ENCODE data around the gene NDUFA13.
A peak's percentile ranks its signal among the peaks of the same experiment; 100 is the strongest.
"Not testable (repeated sequence)": the region's sequence is repeated elsewhere in the genome, so short reads cannot be mapped to it uniquely, and the experiment has no call there.

Gene NDUFA13

DNA sequence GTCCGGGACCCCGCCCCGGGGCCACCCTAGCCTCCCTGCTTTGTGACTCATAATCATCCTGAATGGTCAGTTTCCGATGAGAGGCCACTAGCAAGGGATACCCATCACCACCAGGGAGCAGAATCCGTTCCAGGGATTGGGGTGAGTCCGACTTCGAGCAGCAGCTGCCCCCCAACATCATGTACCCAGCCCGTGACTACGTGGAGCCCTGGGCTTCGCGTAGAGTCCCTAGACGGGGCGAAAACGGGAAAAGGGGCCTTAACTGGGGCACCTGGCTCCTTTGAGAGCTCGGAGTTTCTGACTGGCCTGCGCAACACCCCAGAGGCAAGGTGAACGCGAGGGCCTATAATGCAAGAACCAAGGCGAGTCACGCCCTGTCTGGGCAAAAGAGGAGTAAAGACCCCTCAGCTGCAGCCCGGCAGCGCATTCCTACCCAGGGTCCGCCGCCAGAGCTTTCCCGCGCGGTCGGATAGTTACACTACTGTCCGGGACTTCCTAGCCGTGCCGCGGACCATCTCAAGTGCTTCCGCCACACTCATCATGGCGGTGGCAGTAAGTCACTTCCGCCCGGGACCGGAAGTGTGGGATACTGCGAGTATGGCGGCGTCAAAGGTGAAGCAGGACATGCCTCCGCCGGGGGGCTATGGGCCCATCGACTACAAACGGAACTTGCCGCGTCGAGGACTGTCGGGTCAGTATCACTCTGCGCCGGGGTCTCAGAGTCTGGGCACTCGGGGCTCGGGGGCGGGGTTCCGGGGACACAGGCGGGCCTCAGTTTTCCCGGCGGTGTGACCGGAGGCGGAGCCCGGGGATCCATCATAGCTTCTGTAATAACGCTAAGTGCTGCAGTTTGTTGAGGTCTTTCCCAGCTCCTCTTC lies at the start of gene NDUFA13:
NDUFA13 (plus strand) TSS at position 584 of the 878 bp plus-strand sequence; CDS start at position 598, 14 bp downstream.
- peaks cover 4 to 13% of the 10 kb centered on the region in 2 donors for H3K36me3 ChIP-seq (ENCODE audit: control insufficient read depth in 1 of 2, insufficient read depth in 2 of 2, low read length in 2 of 2)
- H3K27me3 ChIP-seq (ENCODE audit: low read depth, low read length): no peaks in the 10 kb centered on the region
- H3K27ac ChIP-seq (ENCODE audit: low read length): peak within 1 kb of the TSS; percentile 75
- H3K4me3 ChIP-seq (ENCODE audit: low read depth in 1 of 2, low read length in 2 of 2): peak within 1 kb of the TSS; percentile 82 to 91
- H3K4me1 ChIP-seq (ENCODE audit: control insufficient read depth in 1 of 2, insufficient read depth in 2 of 2, low read length in 2 of 2): peaks cover 0 to 37% of the 10 kb centered on the region in 2 donors
- H3K9me3 ChIP-seq (ENCODE audit: control insufficient read depth in 1 of 2, low read length in 2 of 2): no peaks in the 10 kb centered on the region

DNA sequence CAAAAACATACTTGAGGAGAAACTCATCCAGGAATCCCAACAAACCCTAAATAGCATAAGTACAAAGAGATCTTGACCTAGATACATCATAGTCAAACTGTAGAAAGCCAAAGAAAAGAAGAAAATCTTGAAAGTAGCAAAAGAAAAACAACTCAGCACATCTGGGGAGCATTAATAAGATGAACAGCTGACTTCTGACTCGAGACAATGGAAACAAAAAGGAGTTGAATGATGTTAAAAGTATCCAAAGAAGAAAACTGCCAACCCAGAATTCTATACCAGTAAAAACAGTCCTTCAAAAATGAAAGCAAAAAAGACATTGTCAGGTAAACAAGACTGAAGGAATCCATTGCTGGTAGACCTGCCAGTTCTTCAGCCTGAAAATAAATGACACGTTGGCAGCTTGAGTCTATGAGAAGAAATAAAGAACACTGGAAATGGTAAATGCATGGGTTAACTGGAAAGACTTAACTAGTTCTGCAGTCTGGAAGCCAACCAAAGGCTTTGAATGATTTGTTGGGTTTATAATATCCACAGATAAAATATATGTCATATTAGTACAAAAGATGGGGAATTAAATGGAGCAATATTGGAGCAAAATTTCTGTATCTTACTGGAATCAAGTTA lies 47.5 kb upstream of the NDUFA13 start:
- H3K27me3 ChIP-seq (ENCODE audit: low read depth, low read length): no peaks in the 10 kb centered on the region
- peaks cover 8 to 10% of the 10 kb centered on the region in 2 donors for H3K4me1 ChIP-seq (ENCODE audit: control insufficient read depth in 1 of 2, insufficient read depth in 2 of 2, low read length in 2 of 2)
- peaks cover 28 to 36% of the 10 kb centered on the region in 2 donors for H3K36me3 ChIP-seq (ENCODE audit: control insufficient read depth in 1 of 2, insufficient read depth in 2 of 2, low read length in 2 of 2)
- peaks cover 10 to 11% of the 10 kb centered on the region in 2 donors for H3K9me3 ChIP-seq (ENCODE audit: control insufficient read depth in 1 of 2, low read length in 2 of 2)
- H3K27ac ChIP-seq (ENCODE audit: low read length): no peak overlapping the region
- H3K4me3 ChIP-seq (ENCODE audit: low read depth in 1 of 2, low read length in 2 of 2): peak overlapping the region in 1 of 2 donors; percentile 22

DNA sequence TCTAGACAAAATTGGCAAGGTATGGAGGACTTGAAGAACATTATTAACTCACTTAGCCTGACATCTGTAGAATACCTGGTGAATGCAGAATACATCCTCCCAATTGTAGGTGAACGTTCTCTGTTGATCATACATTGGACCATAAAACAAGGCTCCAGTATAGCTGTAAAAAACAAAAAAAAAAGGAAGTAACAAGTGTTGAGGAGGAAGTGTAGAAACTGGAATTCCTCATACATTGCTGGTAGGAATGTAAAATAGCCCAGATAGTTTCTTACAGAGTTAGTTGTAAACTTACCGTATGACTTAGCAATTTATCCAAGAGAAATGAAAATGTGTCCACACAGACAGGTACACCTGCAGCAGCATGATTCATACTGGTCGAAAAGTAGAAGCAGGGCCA lies 45.4 kb upstream of the NDUFA13 start:
- Histone ChIP-seq H3K9me3 (ENCODE audit: control insufficient read depth in 1 of 2, low read length in 2 of 2) (peaks cover 10 to 11% of the 10 kb centered on the region in 2 donors), H3K36me3 (ENCODE audit: control insufficient read depth in 1 of 2, insufficient read depth in 2 of 2, low read length in 2 of 2) (peaks cover 24 to 38% of the 10 kb centered on the region in 2 donors), H3K27ac (ENCODE audit: low read length) (no peak overlapping the region), H3K4me1 (ENCODE audit: control insufficient read depth in 1 of 2, insufficient read depth in 2 of 2, low read length in 2 of 2) (no peaks in the 10 kb centered on the region), H3K4me3 (ENCODE audit: low read depth in 1 of 2, low read length in 2 of 2) (no peak overlapping the region), H3K27me3 (ENCODE audit: low read depth, low read length) (no peaks in the 10 kb centered on the region)

GRCh38 chr19:19471682-19472081 lies 44.3 kb upstream of the NDUFA13 start:
- peaks cover 10 to 11% of the 10 kb centered on the region in 2 donors for H3K9me3 ChIP-seq (ENCODE audit: control insufficient read depth in 1 of 2, low read length in 2 of 2)
- H3K4me1 ChIP-seq (ENCODE audit: control insufficient read depth in 1 of 2, insufficient read depth in 2 of 2, low read length in 2 of 2): no peaks in the 10 kb centered on the region
- no peak overlapping the region for H3K27ac ChIP-seq (ENCODE audit: low read length)
- H3K4me3 ChIP-seq (ENCODE audit: low read depth in 1 of 2, low read length in 2 of 2): no peak overlapping the region
- H3K36me3 ChIP-seq (ENCODE audit: control insufficient read depth in 1 of 2, insufficient read depth in 2 of 2, low read length in 2 of 2): peaks cover 13 to 27% of the 10 kb centered on the region in 2 donors
- no peaks in the 10 kb centered on the region for H3K27me3 ChIP-seq (ENCODE audit: low read depth, low read length)

- not testable (repeated sequence) for H3K4me3 ChIP-seq (ENCODE audit: low read depth in 1 of 2, low read length in 2 of 2); H3K27ac ChIP-seq (ENCODE audit: low read length); H3K27me3 ChIP-seq (ENCODE audit: low read depth, low read length); H3K4me1 ChIP-seq (ENCODE audit: control insufficient read depth in 1 of 2, insufficient read depth in 2 of 2, low read length in 2 of 2)
- Histone ChIP-seq H3K36me3 (ENCODE audit: control insufficient read depth in 1 of 2, insufficient read depth in 2 of 2, low read length in 2 of 2) (peaks cover 11 to 24% of the 10 kb centered on the region in 2 donors), H3K9me3 (ENCODE audit: control insufficient read depth in 1 of 2, low read length in 2 of 2) (peaks cover 10 to 11% of the 10 kb centered on the region in 2 donors)
These were observed 43.9 kb upstream of the NDUFA13 start for GRCh38 chr19:19472106-19472505.

- no peaks in the 10 kb centered on the region for H3K9me3 ChIP-seq (ENCODE audit: control insufficient read depth in 1 of 2, low read length in 2 of 2)
- H3K36me3 ChIP-seq (ENCODE audit: control insufficient read depth in 1 of 2, insufficient read depth in 2 of 2, low read length in 2 of 2): peaks cover 4 to 14% of the 10 kb centered on the region in 2 donors
- H3K4me1 ChIP-seq (ENCODE audit: control insufficient read depth in 1 of 2, insufficient read depth in 2 of 2, low read length in 2 of 2): no peaks in the 10 kb centered on the region
- no peak overlapping the region for H3K4me3 ChIP-seq (ENCODE audit: low read depth in 1 of 2, low read length in 2 of 2)
- no peak overlapping the region for H3K27ac ChIP-seq (ENCODE audit: low read length)
- no peaks in the 10 kb centered on the region for H3K27me3 ChIP-seq (ENCODE audit: low read depth, low read length)
These were observed 40.8 kb upstream of the NDUFA13 start for GRCh38 chr19:19475015-19475765.

DNA sequence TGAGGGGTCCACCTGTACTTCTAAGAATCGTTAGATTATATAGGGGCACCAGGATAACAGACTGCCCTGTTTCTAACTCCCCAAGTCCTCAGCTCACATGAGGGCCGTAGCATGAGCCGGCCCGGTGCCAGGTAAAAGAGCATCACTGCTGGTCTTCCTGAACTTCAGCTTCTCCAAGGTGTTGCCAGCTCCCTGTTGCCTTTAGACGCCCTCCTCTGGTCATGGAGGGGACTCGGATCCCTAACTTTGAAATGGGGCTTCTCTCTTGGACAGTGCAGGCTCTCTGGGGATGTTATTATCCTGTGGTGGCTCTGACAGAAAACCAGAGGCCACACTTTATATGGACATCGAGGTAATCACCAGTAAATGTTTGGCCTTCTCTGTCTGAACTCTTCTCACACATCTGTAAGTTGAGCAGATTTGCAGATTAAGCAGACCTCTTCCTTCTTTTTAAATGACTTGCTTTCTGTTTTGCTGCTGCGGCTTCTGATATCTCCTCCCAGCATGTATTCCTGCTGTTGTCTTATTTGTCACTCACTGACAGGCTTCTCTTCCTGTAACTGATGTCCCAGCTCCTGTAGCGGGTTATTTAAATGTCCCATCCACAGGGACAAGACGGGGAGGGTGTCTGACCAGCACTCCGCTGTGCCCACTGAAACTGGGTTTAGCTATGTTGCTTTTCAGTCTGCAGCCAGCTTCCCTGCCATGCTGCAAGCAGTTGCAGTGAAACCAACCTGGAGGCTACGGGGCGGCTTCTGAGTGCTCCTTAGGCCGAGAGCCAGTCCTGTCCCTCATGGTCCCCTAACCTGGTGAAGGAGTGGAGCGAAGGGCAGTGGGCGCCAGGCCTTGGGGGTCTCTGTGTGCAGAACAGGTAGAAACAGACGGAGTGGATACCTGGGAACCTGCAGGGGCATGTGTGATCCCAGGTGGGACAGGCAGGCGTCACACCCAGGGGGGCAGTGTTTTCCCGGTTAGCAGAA lies 39.9 kb upstream of the NDUFA13 start:
- no peak overlapping the region for H3K4me3 ChIP-seq (ENCODE audit: low read depth in 1 of 2, low read length in 2 of 2)
- no peaks in the 10 kb centered on the region for H3K9me3 ChIP-seq (ENCODE audit: control insufficient read depth in 1 of 2, low read length in 2 of 2)
- no peaks in the 10 kb centered on the region for H3K4me1 ChIP-seq (ENCODE audit: control insufficient read depth in 1 of 2, insufficient read depth in 2 of 2, low read length in 2 of 2)
- H3K27ac ChIP-seq (ENCODE audit: low read length): no peak overlapping the region
- H3K36me3 ChIP-seq (ENCODE audit: control insufficient read depth in 1 of 2, insufficient read depth in 2 of 2, low read length in 2 of 2): peaks cover 12 to 23% of the 10 kb centered on the region in 2 donors
- H3K27me3 ChIP-seq (ENCODE audit: low read depth, low read length): no peaks in the 10 kb centered on the region

- no peaks in the 10 kb centered on the region for H3K27me3 ChIP-seq (ENCODE audit: low read depth, low read length)
- H3K36me3 ChIP-seq (ENCODE audit: control insufficient read depth in 1 of 2, insufficient read depth in 2 of 2, low read length in 2 of 2): peaks cover 12 to 19% of the 10 kb centered on the region in 2 donors
- no peak overlapping the region for H3K27ac ChIP-seq (ENCODE audit: low read length)
- H3K9me3 ChIP-seq (ENCODE audit: control insufficient read depth in 1 of 2, low read length in 2 of 2): no peaks in the 10 kb centered on the region
- H3K4me3 ChIP-seq (ENCODE audit: low read depth in 1 of 2, low read length in 2 of 2): no peak overlapping the region
- peaks cover 0 to 2% of the 10 kb centered on the region in 2 donors for H3K4me1 ChIP-seq (ENCODE audit: control insufficient read depth in 1 of 2, insufficient read depth in 2 of 2, low read length in 2 of 2)
These were observed 38.2 kb upstream of the NDUFA13 start for GRCh38 chr19:19477705-19478383.

DNA sequence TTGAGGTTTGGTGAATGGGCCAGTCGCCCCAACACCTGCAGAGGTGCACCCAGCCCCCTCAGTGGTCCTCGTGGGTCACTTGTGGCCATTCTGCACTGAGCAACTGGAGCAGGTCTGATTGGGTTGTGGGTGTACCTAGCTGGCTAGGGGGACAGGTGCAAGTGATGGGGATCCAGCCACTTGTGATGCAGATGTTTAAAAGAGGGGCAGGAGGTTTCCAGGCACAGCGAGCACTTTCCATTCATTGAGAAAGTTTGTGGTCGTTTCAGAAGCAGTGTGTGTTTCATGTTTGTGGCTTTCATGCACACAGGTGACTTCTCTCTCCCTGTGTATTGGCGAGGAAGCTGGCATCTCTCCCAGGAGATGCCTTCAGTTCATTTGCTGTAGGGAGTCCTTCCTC lies 35.3 kb upstream of the NDUFA13 start:
- Histone ChIP-seq H3K27me3 (ENCODE audit: low read depth, low read length) (no peaks in the 10 kb centered on the region), H3K4me1 (ENCODE audit: control insufficient read depth in 1 of 2, insufficient read depth in 2 of 2, low read length in 2 of 2) (peaks cover 0 to 14% of the 10 kb centered on the region in 2 donors), H3K9me3 (ENCODE audit: control insufficient read depth in 1 of 2, low read length in 2 of 2) (no peaks in the 10 kb centered on the region), H3K4me3 (ENCODE audit: low read depth in 1 of 2, low read length in 2 of 2) (no peak overlapping the region), H3K27ac (ENCODE audit: low read length) (no peak overlapping the region), H3K36me3 (ENCODE audit: control insufficient read depth in 1 of 2, insufficient read depth in 2 of 2, low read length in 2 of 2) (peaks cover 8 to 12% of the 10 kb centered on the region in 2 donors)

Measured in muscle layer of duodenum (tissue), 2 donors.